Adrenal gland (tissue), 12 donors: Measurements from ENCODE around the gene ADAT3. TPM values are rescaled to one million over a fixed set of nuclear protein-coding genes. Genes with fewer than 3 reads are reported as not detected.

ENCODE experiments used
- DNase-seq, 7 donors: peaks; one replicate each; pipeline ENCODE4 v3.0.0-alpha.2; 2019 to 2020
- H3K27ac ChIP-seq, 5 donors: fragments of 200-600 bp; sonication (generic) in 4 of 5; 1 replicate in 3 of 5; 2 replicates in 2 of 5; pipeline versions ENCODE4 v1.5.1 to v1.8.0; 2016 to 2020; ENCODE audit warnings: mild to moderate bottlenecking in 1 of 5
- H3K27me3 ChIP-seq: fragments of 200-600 bp; 2 replicates; pipeline ENCODE4 v1.8.0; 2021
- H3K36me3 ChIP-seq, 2 donors: fragments of 200-600 bp; replicated peaks in 1 of 2; 1 replicate in 1 of 2; 2 replicates in 1 of 2; pipeline versions ENCODE4 v1.5.1 to v1.8.0; 2018 to 2022
- H3K4me1 ChIP-seq, 2 donors: fragments of 200-600 bp; replicated peaks in 1 of 2; 1 replicate in 1 of 2; 2 replicates in 1 of 2; pipeline versions ENCODE4 v1.5.1 to v1.8.0; 2018 to 2021
- H3K4me3 ChIP-seq, 4 donors: fragments of 200-600 bp; sonication (generic) in 3 of 4; one replicate each; pipeline ENCODE4 v1.5.1; 2016 to 2018
- H3K9me3 ChIP-seq, 3 donors: fragments of 200-600 bp; sonication (generic) in 1 of 3; replicated peaks in 1 of 3; 1 replicate in 2 of 3; 2 replicates in 1 of 3; pipeline versions ENCODE4 v1.5.1 to v1.8.0; 2016 to 2021
- CTCF ChIP-seq, 6 experiments: fragments of 450-650 bp in 4 of 6; fragments of 200-600 bp in 2 of 6; sonication (generic) in 1 of 6; IDR thresholded peaks; 1 replicate in 5 of 6; 2 replicates in 1 of 6; pipeline versions ENCODE4 v1.5.1 to v1.8.0; 2016 to 2021; ENCODE audit warnings: antibody characterized with exemption in 6 of 6, mild to moderate bottlenecking in 2 of 6, moderate library complexity in 1 of 6
- POLR2A ChIP-seq, 2 donors: fragments of 450-650 bp; IDR thresholded peaks; one replicate each; pipeline ENCODE4 v1.6.1; 2017; ENCODE audit warnings: antibody characterized with exemption in 2 of 2, mild to moderate bottlenecking in 2 of 2, moderate library complexity in 1 of 2
- WGBS, 4 donors: extraction: QIAGEN DNeasy Blood & Tissue Kit in 2 of 4; methylation state at CpG; one replicate each; pipeline versions ENCODE4 v1.1.5 to v1.1.7; 2013 to 2017; 5-methylcytosine and 5-hydroxymethylcytosine counted together
- intact Hi-C, 2 donors: fragments of 100-400 bp; cut with DNase I; formaldehyde crosslinking; loops; one replicate each; pipeline versions ENCODE4 v1.14.1 to v1.15.0; 2022 to 2023
- polyA plus RNA-seq, 3 donors: library from polyadenylated mRNA; stranded (reverse); fragments of 200-250 nt in 2 of 3; fragments of 350-450 nt in 1 of 3; fragmentation: Illumina TruSeq in 1 of 3; extraction: RNeasy Lipid Tissue Mini Kit (QIAGEN cat#74804) in 1 of 3; gene quantifications; one replicate each; pipeline ENCODE4 v1.2.3, GENCODE V29; 2013 to 2014
- total RNA-seq, 9 donors: library from RNA; depleted of rRNA in 4 of 9; stranded (reverse); fragments of >200 nt in 4 of 9; fragments of 120-200 nt in 1 of 9; fragmentation: NEBNext Ultra II Directional in 1 of 9; extraction: Animal tissue kit (Norgen Biotek cat#: 25700) in 1 of 9; gene quantifications; one replicate each; pipeline versions ENCODE4 v1.1.0 to v1.2.4, GENCODE V29; 2013 to 2023
- donor health status: healthy with polysubstance abuse.
- donor health status: Bipolar disorder and iron deficiency.
- donor health status: DM: yes; HTN: yes; CAD: no.
- donor health status: DM: no; HTN: no; CAD: no.
- donor health status: DM: no; HTN: no; CAD: no.
- donor health status: DM: yes; HTN: yes; CAD: no.

ADAT3 gene
- total and polyA plus RNA-seq, 12 donors = 1.7 to 29.6 (median 8.3) TPM; not detected in 1

GRCh38 chr19:1942078-1942933, 37.1 kb downstream of the ADAT3 start:
- H3K27ac ChIP-seq = peak overlapping the region; percentile 69 to 98 (median 88)
- DNase-seq = peak; percentile 74 to 88 (median 82)
- 0 to 6% (median 2%) methylated on average over 9 to 40 of the region's 40 CpGs for WGBS, 4 donors
- H3K36me3 ChIP-seq = no peaks in the 10 kb centered on the region
- intact Hi-C loops = no loop called here
- TF ChIP-seq CTCF (IDR thresholded peaks at IDR 0.05) (no peak), POLR2A (IDR thresholded peaks at IDR 0.05) (peak in 1 of 2 donors; percentile 48)
- peaks cover 19 to 40% of the 10 kb centered on the region in 2 donors for H3K4me1 ChIP-seq
- H3K4me3 ChIP-seq = peak overlapping the region; percentile 41 to 95 (median 78)
- H3K27me3 ChIP-seq = no peaks in the 10 kb centered on the region
- H3K9me3 ChIP-seq = no peaks in the 10 kb centered on the region

GRCh38 chr19:1942934-1943555, 37.8 kb downstream of the ADAT3 start:
- TF ChIP-seq POLR2A (IDR thresholded peaks at IDR 0.05) (no peak), CTCF (IDR thresholded peaks at IDR 0.05) (no peak)
- Histone ChIP-seq H3K36me3 (no peaks in the 10 kb centered on the region), H3K9me3 (no peaks in the 10 kb centered on the region), H3K27me3 (no peaks in the 10 kb centered on the region), H3K4me1 (peaks cover 19 to 40% of the 10 kb centered on the region in 2 donors), H3K4me3 (peak overlapping the region in 2 of 4 donors; percentile 81 to 95), H3K27ac (peak overlapping the region in 4 of 5 donors; percentile 69 to 98 (median 82))
- 35 to 55% (median 40%) methylated on average over 6 to 21 of the region's 21 CpGs for WGBS, 4 donors
- DNase-seq = no peak
- intact Hi-C loops = no loop called here

GRCh38 chr19:1943661-1944087, 38.5 kb downstream of the ADAT3 start:
- 75 to 88% (median 85%) methylated on average over 5 to 22 of the region's 22 CpGs for WGBS, 4 donors
- TF ChIP-seq CTCF (IDR thresholded peaks at IDR 0.05) (no peak), POLR2A (IDR thresholded peaks at IDR 0.05) (no peak)
- H3K4me3 ChIP-seq = no peak overlapping the region
- intact Hi-C loops = no loop called here
- no peak for DNase-seq
- no peaks in the 10 kb centered on the region for H3K9me3 ChIP-seq
- peaks cover 19 to 40% of the 10 kb centered on the region in 2 donors for H3K4me1 ChIP-seq
- H3K36me3 ChIP-seq = no peaks in the 10 kb centered on the region
- peak overlapping the region in 1 of 5 donors; percentile 32 for H3K27ac ChIP-seq
- no peaks in the 10 kb centered on the region for H3K27me3 ChIP-seq
